HG02938 (cell line): ENCODE measurements around the gene PCDHGA10.
A peak's percentile ranks its signal among the peaks of the same experiment; 100 is the strongest.
"Not testable (repeated sequence)": the region's sequence is repeated elsewhere in the genome, so short reads cannot be mapped to it uniquely, and the experiment has no call there.

ENCODE experiments used
- ATAC-seq: cut with Tn5 transposase; IDR thresholded peaks from one replicate; pipeline ENCODE4 v1.9.1; 2021; ENCODE audit warnings: mild to moderate bottlenecking, moderate library complexity; ENCODE audit not compliant: unreplicated experiment

The PCDHGA10 gene

GRCh38 chr5:141392429-141393198, 20.2 kb upstream of the PCDHGA10 start, which contains the start of gene PCDHGA8:
Gene PCDHGA8, plus strand, starts transcription at chr5:141392633. Its CDS starts 181 bp downstream, at chr5:141392814.
- no peak for ATAC-seq

GRCh38 chr5:141393267-141393666, 19.5 kb upstream of the PCDHGA10 start:
- no peak for ATAC-seq

GRCh38 chr5:141394401-141395187, 18.2 kb upstream of the PCDHGA10 start:
- ATAC-seq: not testable (repeated sequence)

- peak; percentile 81 for ATAC-seq
Measured at GRCh38 chr5:141397756-141398551, 14.8 kb upstream of the PCDHGA10 start, which contains the start of gene PCDHGB5. Gene PCDHGB5, plus strand, starts transcription at chr5:141397947. Its CDS starts 181 bp downstream, at chr5:141398128.

- no peak for ATAC-seq
Measured at GRCh38 chr5:141398608-141399007, 14.2 kb upstream of the PCDHGA10 start.

- no peak for ATAC-seq
Measured at GRCh38 chr5:141399555-141400258, 13.1 kb upstream of the PCDHGA10 start.

- no peak for ATAC-seq
Measured at GRCh38 chr5:141402553-141403243, 10.1 kb upstream of the PCDHGA10 start, which contains the start of gene PCDHGA9. Gene PCDHGA9, plus strand, starts transcription at chr5:141402778. Its CDS starts 175 bp downstream, at chr5:141402953.

GRCh38 chr5:141403387-141403786, 9.4 kb upstream of the PCDHGA10 start:
- ATAC-seq: no peak

- peak; percentile 49 for ATAC-seq
Measured at GRCh38 chr5:141407790-141408505, 4.8 kb upstream of the PCDHGA10 start, which contains the start of gene PCDHGB6. Gene PCDHGB6, plus strand, starts transcription at chr5:141408021. Its CDS starts 182 bp downstream, at chr5:141408203.

GRCh38 chr5:141409598-141410306, 3.0 kb upstream of the PCDHGA10 start:
- ATAC-seq: no peak

GRCh38 chr5:141411575-141411974, 1.2 kb upstream of the PCDHGA10 start:
- ATAC-seq: no peak

- no peak for ATAC-seq
Measured at GRCh38 chr5:141413540-141414069, 818 bp downstream of the PCDHGA10 start.

GRCh38 chr5:141414548-141415274, 1.9 kb downstream of the PCDHGA10 start:
- ATAC-seq: not testable (repeated sequence)

- ATAC-seq: not testable (repeated sequence)
Measured at GRCh38 chr5:141415275-141415618, 2.5 kb downstream of the PCDHGA10 start.

- ATAC-seq: peak; percentile 53
Measured at GRCh38 chr5:141417494-141418172, 4.8 kb downstream of the PCDHGA10 start, which contains the start of gene PCDHGB7. Gene PCDHGB7, plus strand, starts transcription at chr5:141417677. Its CDS starts 183 bp downstream, at chr5:141417860.

GRCh38 chr5:141419074-141419880, 6.5 kb downstream of the PCDHGA10 start:
- ATAC-seq: no peak
